HepG2 (cell line): ENCODE results near the gene CTNNA1. TPM values are rescaled to one million over a fixed set of nuclear protein-coding genes. Genes with fewer than 3 reads are reported as not detected.

Source experiments
- AFF4 ChIP-seq: sonication (generic); formaldehyde crosslinking; IDR thresholded peaks from 2 replicates; pipeline ENCODE4 v1.4.0; 2020; ENCODE audit warnings: missing genetic modification reagents
- ATRX ChIP-seq: sonication (generic); formaldehyde crosslinking; IDR thresholded peaks from 2 replicates; pipeline ENCODE4 v1.4.0; 2020; ENCODE audit warnings: missing genetic modification reagents, borderline replicate concordance
- CEBPG ChIP-seq: IDR thresholded peaks from 2 replicates; pipeline ENCODE4 v1.6.1; 2016
- EZH2 ChIP-seq: conservative IDR thresholded peaks from 2 replicates; pipeline ENCODE4 v1.6.1; 2012; ENCODE audit warnings: mild to moderate bottlenecking, low read depth, low read length, moderate library complexity
- FOSL2 ChIP-seq: sonication (generic); formaldehyde crosslinking; IDR thresholded peaks from 2 replicates; pipeline ENCODE4 v1.4.0; 2020; ENCODE audit warnings: missing genetic modification reagents
- FOXA1 ChIP-seq, 2 experiments: fragments of 450-650 bp in 1 of 2; sonication (generic) in 1 of 2; formaldehyde crosslinking in 1 of 2; IDR thresholded peaks; 2 replicates each; pipeline versions ENCODE4 v1.4.0 to v1.6.1; 2016 to 2020; ENCODE audit warnings: missing genetic modification reagents in 1 of 2
- FUBP1 ChIP-seq: sonication (generic); formaldehyde crosslinking; IDR thresholded peaks from 2 replicates; pipeline ENCODE4 v1.5.1; 2020; ENCODE audit warnings: missing genetic modification reagents, mild to moderate bottlenecking, borderline replicate concordance
- MIER2 ChIP-seq: IDR thresholded peaks from 2 replicates; pipeline ENCODE4 v1.6.1; 2016; ENCODE audit warnings: missing biosample characterization, missing genetic modification reagents
- MLXIP ChIP-seq: sonication (generic); formaldehyde crosslinking; IDR thresholded peaks from 2 replicates; pipeline ENCODE4 v1.9.0; 2021; ENCODE audit warnings: missing genetic modification reagents, borderline replicate concordance
- MZF1 ChIP-seq: sonication (generic); formaldehyde crosslinking; IDR thresholded peaks from 2 replicates; pipeline ENCODE4 v1.8.1; 2023; ENCODE audit warnings: mild to moderate bottlenecking, missing genetic modification reagents, borderline replicate concordance
- NCOA1 ChIP-seq: sonication (generic); formaldehyde crosslinking; IDR thresholded peaks from 2 replicates; pipeline ENCODE4 v1.9.0; 2021; ENCODE audit warnings: missing genetic modification reagents
- RBAK ChIP-seq: sonication (generic); formaldehyde crosslinking; IDR thresholded peaks from 2 replicates; pipeline ENCODE4 v1.5.1; 2020; ENCODE audit warnings: mild to moderate bottlenecking, missing genetic modification reagents
- SP5 ChIP-seq: IDR thresholded peaks from 2 replicates; pipeline ENCODE4 v1.6.1; 2016; ENCODE audit warnings: low read depth, borderline replicate concordance
- SUZ12 ChIP-seq: fragments of 150-350 bp; IDR thresholded peaks from 2 replicates; pipeline ENCODE4 v1.6.1; 2014; ENCODE audit warnings: low read depth, low read length
- ZNF552 ChIP-seq: sonication (generic); formaldehyde crosslinking; IDR thresholded peaks from 2 replicates; pipeline ENCODE4 v1.9.0; 2022; ENCODE audit warnings: missing genetic modification reagents, mild to moderate bottlenecking, borderline replicate concordance
- ZNF597 ChIP-seq: sonication (generic); formaldehyde crosslinking; IDR thresholded peaks from 2 replicates; pipeline ENCODE4 v1.5.0; 2020; ENCODE audit warnings: missing genetic modification reagents
- ZNF652 ChIP-seq: IDR thresholded peaks from 2 replicates; pipeline ENCODE4 v1.6.1; 2016; ENCODE audit warnings: low read depth, borderline replicate concordance
- ZNF790 ChIP-seq: sonication (generic); formaldehyde crosslinking; IDR thresholded peaks from 2 replicates; pipeline ENCODE4 v1.8.0; 2022; ENCODE audit warnings: missing genetic modification reagents, mild to moderate bottlenecking, borderline replicate concordance
- polyA plus RNA-seq, 8 experiments: library from polyadenylated mRNA; depleted of rRNA in 3 of 8; stranded (reverse) in 7 of 8; unstranded in 1 of 8; fragments of >200 nt; fragmentation: Illumina TruSeq in 4 of 8; extraction: Trizol in 4 of 8; gene quantifications; 2 replicates each; pipeline versions ENCODE4 v1.2.1 to v1.2.3, GENCODE V29; 2011 to 2016; ENCODE audit warnings: low read depth in 4 of 8, missing spikeins in 1 of 8, mixed read lengths in 1 of 8; ENCODE audit not compliant: insufficient read depth in 1 of 8
- total RNA-seq, 5 experiments: library from RNA; depleted of rRNA; stranded (reverse); fragments of >200 nt; fragmentation: Illumina TruSeq; extraction: Trizol; gene quantifications; 2 replicates each; pipeline ENCODE4 v1.2.3, GENCODE V29; 2016; ENCODE audit warnings: low read depth in 1 of 5

The CTNNA1 gene
- total and polyA plus RNA-seq, 2 of the 13 experiments (the other 11 are each of a cell fraction or from before 2014, with no cell fraction given) = 66.8 to 162 TPM

- no peak for TF ChIP-seq MIER2
- TF ChIP-seq MZF1 (CRISPR knock-in tag) = no peak
- TF ChIP-seq FOXA1 (IDR thresholded peaks at IDR 0.05) = no peak
- no peak for TF ChIP-seq FOXA1 (CRISPR knock-in tag; IDR thresholded peaks at IDR 0.05)
- TF ChIP-seq ZNF552 (CRISPR knock-in tag) = no peak
- no peak for TF ChIP-seq ATRX (CRISPR knock-in tag)
- no peak for TF ChIP-seq ZNF790
- peak; percentile 27; the same call in 1 of the 2 replicates for TF ChIP-seq ZNF652 (CRISPR knock-in tag)
- TF ChIP-seq FOSL2 = 0 out of 2 replicates have a peak, but pooled peaks have one; percentile 26
- TF ChIP-seq SUZ12 = no peak
- no peak for TF ChIP-seq SP5
- TF ChIP-seq FUBP1 (CRISPR knock-in tag) = no peak
- TF ChIP-seq RBAK (CRISPR knock-in tag) = no peak
- TF ChIP-seq ZNF597 (CRISPR knock-in tag) = no peak
- TF ChIP-seq NCOA1 = no peak
- TF ChIP-seq AFF4 (CRISPR knock-in tag) = no peak
- TF ChIP-seq EZH2 = no peak
- no peak; the same call in 1 of the 2 replicates for TF ChIP-seq CEBPG (CRISPR knock-in tag)
- no peak for TF ChIP-seq MLXIP (CRISPR knock-in tag)
These were observed 27.3 kb upstream of the CTNNA1 start (continued) for GRCh38 chr5:138725818-138726416.
